GM19372 (cell line): ENCODE data around the gene PI4K2A.

Source experiments
- ATAC-seq: cut with Tn5 transposase; IDR thresholded peaks from one replicate; pipeline ENCODE4 v1.9.1; 2021; ENCODE audit warnings: mild to moderate bottlenecking, low read depth, moderate library complexity; ENCODE audit not compliant: unreplicated experiment

The PI4K2A gene

GRCh38 chr10:97721871-97722780 is 81.7 kb downstream of the PI4K2A start:
- ATAC-seq, result no peak

- ATAC-seq, result no peak
Observed at GRCh38 chr10:97723001-97723400, 82.5 kb downstream of the PI4K2A start.

- ATAC-seq, result no peak
Observed at GRCh38 chr10:97724341-97724941, 84.0 kb downstream of the PI4K2A start.
